Neural cell (in vitro differentiated cells): Measurements from ENCODE around the gene FILIP1L. TPM values are rescaled to one million over a fixed set of nuclear protein-coding genes. Genes with fewer than 3 reads are reported as not detected.

ENCODE experiments used
- H2AFZ ChIP-seq: fragments of 200-600, 300-800 bp; sonication (generic), shearing (Covaris generic); 2 replicates; pipeline ENCODE4 v1.6.0; 2014; ENCODE audit warnings: low read depth, mild to moderate bottlenecking, antibody characterized with exemption, low read length, moderate library complexity
- H3F3A ChIP-seq: fragments of 200-600 bp; shearing (Covaris generic); 2 replicates; pipeline ENCODE4 v1.6.1; 2016; ENCODE audit warnings: mild to moderate bottlenecking, moderate library complexity, mixed read lengths, antibody characterized with exemption, low read length; ENCODE audit not compliant: insufficient read depth, poor library complexity, severe bottlenecking
- H3K27ac ChIP-seq: fragments of 200-600, 300-800 bp; sonication (generic), shearing (Covaris generic); 2 replicates; pipeline ENCODE4 v1.5.1; 2014; ENCODE audit warnings: mild to moderate bottlenecking, low read length, moderate library complexity
- H3K27me3 ChIP-seq: fragments of 300-800, 200-600 bp; sonication (generic), shearing (Covaris generic); 2 replicates; pipeline ENCODE4 v1.6.0; 2014; ENCODE audit warnings: mild to moderate bottlenecking, low read depth, low read length, moderate library complexity; ENCODE audit not compliant: insufficient read depth
- H3K36me3 ChIP-seq: fragments of 300-800, 200-600 bp; sonication (generic), shearing (Covaris generic); 2 replicates; pipeline ENCODE4 v1.5.1; 2014; ENCODE audit warnings: mild to moderate bottlenecking, antibody characterized with exemption, low read length, moderate library complexity; ENCODE audit not compliant: insufficient read depth
- H3K4me2 ChIP-seq: fragments of 300-800, 200-600 bp; sonication (generic), shearing (Covaris generic); 2 replicates; pipeline ENCODE4 v1.6.0; 2014; ENCODE audit warnings: mild to moderate bottlenecking, low read length
- H3K4me3 ChIP-seq: fragments of 300-800, 200-600 bp; sonication (generic), shearing (Covaris generic); 2 replicates; pipeline ENCODE4 v1.5.1; 2014; ENCODE audit warnings: mild to moderate bottlenecking, low read length, moderate library complexity
- H3K79me2 ChIP-seq: fragments of 200-600 bp; shearing (Covaris generic); replicated peaks from 2 replicates; pipeline ENCODE4 v1.6.0; 2014; ENCODE audit warnings: mild to moderate bottlenecking, low read length, moderate library complexity; ENCODE audit not compliant: insufficient read depth
- H3K9ac ChIP-seq: fragments of 300-800, 200-600 bp; sonication (generic), shearing (Covaris generic); 2 replicates; pipeline ENCODE4 v1.6.1; 2016; ENCODE audit warnings: mild to moderate bottlenecking, low read length, mixed read lengths
- H3K9me2 ChIP-seq: fragments of 200-600 bp; shearing (Covaris generic); 2 replicates; pipeline ENCODE4 v1.6.1; 2016; ENCODE audit warnings: mild to moderate bottlenecking, low read length, mixed read lengths; ENCODE audit not compliant: insufficient read depth
- H3K9me3 ChIP-seq: fragments of 200-600, 300-800 bp; sonication (generic), shearing (Covaris generic); 2 replicates; pipeline ENCODE4 v1.6.1; 2016; ENCODE audit warnings: mild to moderate bottlenecking, mixed run types, low read length, moderate library complexity, mixed read lengths
- H4K20me1 ChIP-seq: fragments of 200-600 bp; shearing (Covaris generic); 2 replicates; pipeline ENCODE4 v1.6.1; 2016; ENCODE audit warnings: mild to moderate bottlenecking, mixed run types; ENCODE audit not compliant: insufficient read depth
- EP300 ChIP-seq: fragments of 450-650 bp; conservative IDR thresholded peaks from 2 replicates; pipeline ENCODE4 v1.6.1; 2014; ENCODE audit warnings: antibody characterized with exemption, mild to moderate bottlenecking, moderate library complexity; ENCODE audit not compliant: poor library complexity, severe bottlenecking
- EZH2 ChIP-seq: fragments of 200-600, 300-800 bp; shearing (Covaris generic), sonication (generic); IDR thresholded peaks from 2 replicates; pipeline ENCODE4 v1.6.1; 2014; ENCODE audit warnings: antibody characterized with exemption, low read length, borderline replicate concordance, mild to moderate bottlenecking; ENCODE audit not compliant: insufficient read depth, poor library complexity, severe bottlenecking
- MXI1 ChIP-seq: fragments of 450-650 bp; conservative IDR thresholded peaks from 2 replicates; pipeline ENCODE4 v1.6.1; 2014; ENCODE audit warnings: antibody characterized with exemption, mild to moderate bottlenecking; ENCODE audit not compliant: poor library complexity, severe bottlenecking
- POLR2AphosphoS5 ChIP-seq: IDR thresholded peaks from 2 replicates; pipeline ENCODE4 v1.6.1; 2012
- RAD21 ChIP-seq: fragments of 450-650 bp; conservative IDR thresholded peaks from 2 replicates; pipeline ENCODE4 v1.6.1; 2014; ENCODE audit warnings: antibody characterized with exemption, mild to moderate bottlenecking, moderate library complexity
- SMC3 ChIP-seq: fragments of 450-650 bp; conservative IDR thresholded peaks from 2 replicates; pipeline ENCODE4 v1.6.1; 2014; ENCODE audit warnings: antibody characterized with exemption, mild to moderate bottlenecking, moderate library complexity; ENCODE audit not compliant: poor library complexity
- TAF1 ChIP-seq: IDR thresholded peaks from 2 replicates; pipeline ENCODE4 v1.6.1; 2012; ENCODE audit warnings: low read depth
- polyA plus RNA-seq: library from polyadenylated mRNA; depleted of rRNA; stranded (reverse); fragments of >200 nt; gene quantifications from 2 replicates; pipeline ENCODE4 v1.2.3, GENCODE V29; 2014
- TF ChIP-seq, protein P1 (sequence below): IDR thresholded peaks from 2 replicates; pipeline ENCODE4 v1.6.1; 2012; ENCODE audit warnings: borderline replicate concordance
- TF ChIP-seq, protein P2 (sequence below): fragments of 450-650 bp; IDR thresholded peaks from 2 replicates; pipeline ENCODE4 v1.5.1; 2014; ENCODE audit warnings: antibody characterized with exemption, mild to moderate bottlenecking, moderate library complexity; ENCODE audit not compliant: poor library complexity, severe bottlenecking

FILIP1L gene
- polyA plus RNA-seq, 1 donor from 2014 or later, result 0.27 TPM

DNA sequence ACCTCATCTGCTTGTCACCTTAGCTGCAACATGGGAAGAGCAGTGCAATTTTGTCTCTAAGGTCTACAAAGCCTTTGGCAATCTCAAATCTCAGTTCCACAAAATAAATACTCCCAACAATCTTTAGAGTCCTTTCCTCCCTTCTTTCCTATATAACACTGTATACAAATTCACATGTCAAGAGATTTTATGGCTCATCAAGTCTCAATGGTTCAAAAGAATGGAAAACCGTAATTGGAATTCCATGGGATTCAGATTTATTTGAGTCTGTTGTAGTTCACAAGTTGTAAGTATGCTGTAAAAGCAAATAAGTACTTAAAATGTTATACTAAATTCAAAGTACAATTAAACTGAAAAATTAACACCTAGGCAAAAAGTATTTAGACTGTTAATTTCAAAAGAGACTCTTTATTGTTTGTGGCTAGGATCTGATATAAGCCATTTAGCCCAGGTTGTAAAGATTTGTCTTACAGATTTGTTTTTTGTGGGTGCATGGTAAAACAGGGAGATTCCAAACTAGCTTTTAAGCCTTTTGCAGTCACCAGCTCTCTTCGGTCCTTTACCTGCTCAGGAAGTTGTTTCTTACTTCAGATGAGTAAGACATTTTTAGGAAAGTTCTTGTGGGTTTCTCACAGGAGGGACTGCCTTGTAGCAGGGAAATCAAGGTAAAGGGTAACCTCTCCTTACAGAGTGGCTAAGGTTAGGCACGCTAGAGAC lies 246.5 kb downstream of the FILIP1L start:
- H3K27me3 ChIP-seq, result no peaks in the 10 kb centered on the region
- no peaks in the 10 kb centered on the region for H3K36me3 ChIP-seq
- H3K9ac ChIP-seq, result no peak overlapping the region
- no peak overlapping the region for H2AFZ ChIP-seq
- no peaks in the 10 kb centered on the region for H3K9me3 ChIP-seq
- no peak overlapping the region for H3K27ac ChIP-seq
- H3K9me2 ChIP-seq, result no peaks in the 10 kb centered on the region
- H4K20me1 ChIP-seq, result no peaks in the 10 kb centered on the region
- no peak for TF ChIP-seq MXI1
- TF ChIP-seq EZH2, result no peak
- TF ChIP-seq, protein P1, sequence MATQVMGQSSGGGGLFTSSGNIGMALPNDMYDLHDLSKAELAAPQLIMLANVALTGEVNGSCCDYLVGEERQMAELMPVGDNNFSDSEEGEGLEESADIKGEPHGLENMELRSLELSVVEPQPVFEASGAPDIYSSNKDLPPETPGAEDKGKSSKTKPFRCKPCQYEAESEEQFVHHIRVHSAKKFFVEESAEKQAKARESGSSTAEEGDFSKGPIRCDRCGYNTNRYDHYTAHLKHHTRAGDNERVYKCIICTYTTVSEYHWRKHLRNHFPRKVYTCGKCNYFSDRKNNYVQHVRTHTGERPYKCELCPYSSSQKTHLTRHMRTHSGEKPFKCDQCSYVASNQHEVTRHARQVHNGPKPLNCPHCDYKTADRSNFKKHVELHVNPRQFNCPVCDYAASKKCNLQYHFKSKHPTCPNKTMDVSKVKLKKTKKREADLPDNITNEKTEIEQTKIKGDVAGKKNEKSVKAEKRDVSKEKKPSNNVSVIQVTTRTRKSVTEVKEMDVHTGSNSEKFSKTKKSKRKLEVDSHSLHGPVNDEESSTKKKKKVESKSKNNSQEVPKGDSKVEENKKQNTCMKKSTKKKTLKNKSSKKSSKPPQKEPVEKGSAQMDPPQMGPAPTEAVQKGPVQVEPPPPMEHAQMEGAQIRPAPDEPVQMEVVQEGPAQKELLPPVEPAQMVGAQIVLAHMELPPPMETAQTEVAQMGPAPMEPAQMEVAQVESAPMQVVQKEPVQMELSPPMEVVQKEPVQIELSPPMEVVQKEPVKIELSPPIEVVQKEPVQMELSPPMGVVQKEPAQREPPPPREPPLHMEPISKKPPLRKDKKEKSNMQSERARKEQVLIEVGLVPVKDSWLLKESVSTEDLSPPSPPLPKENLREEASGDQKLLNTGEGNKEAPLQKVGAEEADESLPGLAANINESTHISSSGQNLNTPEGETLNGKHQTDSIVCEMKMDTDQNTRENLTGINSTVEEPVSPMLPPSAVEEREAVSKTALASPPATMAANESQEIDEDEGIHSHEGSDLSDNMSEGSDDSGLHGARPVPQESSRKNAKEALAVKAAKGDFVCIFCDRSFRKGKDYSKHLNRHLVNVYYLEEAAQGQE, result no peak
- TF ChIP-seq EP300, result no peak
- no peak for TF ChIP-seq SMC3
- TF ChIP-seq, protein P2, sequence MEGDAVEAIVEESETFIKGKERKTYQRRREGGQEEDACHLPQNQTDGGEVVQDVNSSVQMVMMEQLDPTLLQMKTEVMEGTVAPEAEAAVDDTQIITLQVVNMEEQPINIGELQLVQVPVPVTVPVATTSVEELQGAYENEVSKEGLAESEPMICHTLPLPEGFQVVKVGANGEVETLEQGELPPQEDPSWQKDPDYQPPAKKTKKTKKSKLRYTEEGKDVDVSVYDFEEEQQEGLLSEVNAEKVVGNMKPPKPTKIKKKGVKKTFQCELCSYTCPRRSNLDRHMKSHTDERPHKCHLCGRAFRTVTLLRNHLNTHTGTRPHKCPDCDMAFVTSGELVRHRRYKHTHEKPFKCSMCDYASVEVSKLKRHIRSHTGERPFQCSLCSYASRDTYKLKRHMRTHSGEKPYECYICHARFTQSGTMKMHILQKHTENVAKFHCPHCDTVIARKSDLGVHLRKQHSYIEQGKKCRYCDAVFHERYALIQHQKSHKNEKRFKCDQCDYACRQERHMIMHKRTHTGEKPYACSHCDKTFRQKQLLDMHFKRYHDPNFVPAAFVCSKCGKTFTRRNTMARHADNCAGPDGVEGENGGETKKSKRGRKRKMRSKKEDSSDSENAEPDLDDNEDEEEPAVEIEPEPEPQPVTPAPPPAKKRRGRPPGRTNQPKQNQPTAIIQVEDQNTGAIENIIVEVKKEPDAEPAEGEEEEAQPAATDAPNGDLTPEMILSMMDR, result no peak
- TF ChIP-seq TAF1, result no peak
- no peak for TF ChIP-seq RAD21
- no peak overlapping the region for H3K4me3 ChIP-seq
- no peaks in the 10 kb centered on the region for H3F3A ChIP-seq
- H3K4me2 ChIP-seq, result no peak overlapping the region
- no peaks in the 10 kb centered on the region for H3K79me2 ChIP-seq

DNA sequence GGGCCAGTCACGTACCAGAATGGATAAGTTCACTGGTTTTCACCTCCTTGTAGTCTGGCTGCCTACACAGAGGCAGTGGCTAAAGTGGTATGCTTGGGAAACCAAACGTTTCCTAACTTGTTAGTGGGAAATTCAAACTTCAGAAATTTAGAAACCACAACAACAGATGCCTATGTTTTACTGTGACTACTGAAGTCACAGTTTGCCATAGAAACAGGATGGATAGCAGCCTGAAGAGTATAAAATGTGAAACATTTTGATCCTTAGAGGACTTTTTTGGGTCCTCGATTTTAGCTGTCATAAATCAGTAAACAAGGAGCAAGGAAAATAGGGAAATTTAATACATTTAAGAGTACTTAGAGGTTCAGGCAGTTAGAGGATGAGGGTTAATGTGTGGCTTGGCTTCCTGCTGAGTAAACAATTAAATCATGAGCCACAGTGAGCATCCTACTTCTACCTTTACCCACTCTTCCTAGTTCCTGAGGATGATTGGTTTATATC lies 248.0 kb downstream of the FILIP1L start:
- no peaks in the 10 kb centered on the region for H4K20me1 ChIP-seq
- no peak overlapping the region for H3K27ac ChIP-seq
- no peaks in the 10 kb centered on the region for H3K9me2 ChIP-seq
- H3K27me3 ChIP-seq, result no peaks in the 10 kb centered on the region
- no peak overlapping the region for H3K9ac ChIP-seq
- TF ChIP-seq RAD21, result no peak
- TF ChIP-seq, protein P2, result no peak
- no peak for TF ChIP-seq SMC3
- no peak for TF ChIP-seq EZH2
- no peak for TF ChIP-seq TAF1
- no peak for TF ChIP-seq MXI1
- TF ChIP-seq, protein P1, result no peak
- TF ChIP-seq POLR2AphosphoS5, result no peak
- no peak for TF ChIP-seq EP300
- H3K9me3 ChIP-seq, result no peaks in the 10 kb centered on the region
- no peaks in the 10 kb centered on the region for H3K79me2 ChIP-seq
- no peaks in the 10 kb centered on the region for H3K36me3 ChIP-seq
- no peak overlapping the region for H3K4me2 ChIP-seq
- no peaks in the 10 kb centered on the region for H3F3A ChIP-seq
- no peak overlapping the region for H3K4me3 ChIP-seq
- no peak overlapping the region for H2AFZ ChIP-seq
